Peyer's patch (tissue), 4 donors: Measurements from ENCODE around the gene DCHS1. TPM values are rescaled to one million over a fixed set of nuclear protein-coding genes. Genes with fewer than 3 reads are reported as not detected.
"Not testable (repeated sequence)": the region's sequence is repeated elsewhere in the genome, so short reads cannot be mapped to it uniquely, and the experiment has no call there.

Experiments
- DNase-seq, 3 donors: peaks; one replicate each; pipeline ENCODE4 v3.0.0-alpha.2; 2017 to 2019
- H3K27ac ChIP-seq, 4 donors: fragments of 200-600 bp; sonication (generic); one replicate each; pipeline ENCODE4 v1.5.1; 2016 to 2019
- H3K27me3 ChIP-seq, 2 donors: fragments of 200-600 bp; sonication (generic); one replicate each; pipeline ENCODE4 v1.5.1; 2019
- H3K36me3 ChIP-seq, 3 donors: fragments of 200-600 bp; sonication (generic); one replicate each; pipeline ENCODE4 v1.5.1; 2016 to 2019
- H3K4me1 ChIP-seq, 4 donors: fragments of 200-600 bp; sonication (generic); one replicate each; pipeline ENCODE4 v1.5.1; 2016 to 2019
- H3K4me3 ChIP-seq, 4 donors: fragments of 200-600 bp; sonication (generic); 1 replicate in 3 of 4; 2 replicates in 1 of 4; pipeline ENCODE4 v1.5.1; 2016 to 2019; ENCODE audit warnings: mild to moderate bottlenecking in 1 of 4
- H3K9me3 ChIP-seq, 4 donors: fragments of 200-600 bp; sonication (generic); one replicate each; pipeline ENCODE4 v1.5.1; 2016 to 2019; ENCODE audit warnings: mild to moderate bottlenecking in 1 of 4
- POLR2A ChIP-seq, 2 donors: fragments of 450-650 bp; IDR thresholded peaks; one replicate each; pipeline ENCODE4 v1.5.1; 2017; ENCODE audit warnings: antibody characterized with exemption in 2 of 2, mild to moderate bottlenecking in 2 of 2, moderate library complexity in 2 of 2
- total RNA-seq, 4 donors: library from RNA; depleted of rRNA; stranded (reverse); fragments of >200 nt; gene quantifications; one replicate each; pipeline ENCODE4 v1.1.0, GENCODE V29; 2016
- TF ChIP-seq, protein P1 (sequence below), 6 experiments: fragments of 450-650 bp in 4 of 6; fragments of 200-600 bp in 2 of 6; sonication (generic) in 1 of 6; IDR thresholded peaks; one replicate each; pipeline ENCODE4 v1.5.1; 2017 to 2019; ENCODE audit warnings: antibody characterized with exemption in 6 of 6, mild to moderate bottlenecking in 3 of 6, moderate library complexity in 1 of 6

The DCHS1 gene, protein sequence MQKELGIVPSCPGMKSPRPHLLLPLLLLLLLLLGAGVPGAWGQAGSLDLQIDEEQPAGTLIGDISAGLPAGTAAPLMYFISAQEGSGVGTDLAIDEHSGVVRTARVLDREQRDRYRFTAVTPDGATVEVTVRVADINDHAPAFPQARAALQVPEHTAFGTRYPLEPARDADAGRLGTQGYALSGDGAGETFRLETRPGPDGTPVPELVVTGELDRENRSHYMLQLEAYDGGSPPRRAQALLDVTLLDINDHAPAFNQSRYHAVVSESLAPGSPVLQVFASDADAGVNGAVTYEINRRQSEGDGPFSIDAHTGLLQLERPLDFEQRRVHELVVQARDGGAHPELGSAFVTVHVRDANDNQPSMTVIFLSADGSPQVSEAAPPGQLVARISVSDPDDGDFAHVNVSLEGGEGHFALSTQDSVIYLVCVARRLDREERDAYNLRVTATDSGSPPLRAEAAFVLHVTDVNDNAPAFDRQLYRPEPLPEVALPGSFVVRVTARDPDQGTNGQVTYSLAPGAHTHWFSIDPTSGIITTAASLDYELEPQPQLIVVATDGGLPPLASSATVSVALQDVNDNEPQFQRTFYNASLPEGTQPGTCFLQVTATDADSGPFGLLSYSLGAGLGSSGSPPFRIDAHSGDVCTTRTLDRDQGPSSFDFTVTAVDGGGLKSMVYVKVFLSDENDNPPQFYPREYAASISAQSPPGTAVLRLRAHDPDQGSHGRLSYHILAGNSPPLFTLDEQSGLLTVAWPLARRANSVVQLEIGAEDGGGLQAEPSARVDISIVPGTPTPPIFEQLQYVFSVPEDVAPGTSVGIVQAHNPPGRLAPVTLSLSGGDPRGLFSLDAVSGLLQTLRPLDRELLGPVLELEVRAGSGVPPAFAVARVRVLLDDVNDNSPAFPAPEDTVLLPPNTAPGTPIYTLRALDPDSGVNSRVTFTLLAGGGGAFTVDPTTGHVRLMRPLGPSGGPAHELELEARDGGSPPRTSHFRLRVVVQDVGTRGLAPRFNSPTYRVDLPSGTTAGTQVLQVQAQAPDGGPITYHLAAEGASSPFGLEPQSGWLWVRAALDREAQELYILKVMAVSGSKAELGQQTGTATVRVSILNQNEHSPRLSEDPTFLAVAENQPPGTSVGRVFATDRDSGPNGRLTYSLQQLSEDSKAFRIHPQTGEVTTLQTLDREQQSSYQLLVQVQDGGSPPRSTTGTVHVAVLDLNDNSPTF (N-terminal part only)
- 10 to 100 TPM in 2 of 4 donors, 1 to 10 TPM in 2; 2.8 to 12.4 (median 9.7) TPM for total RNA-seq

DNA sequence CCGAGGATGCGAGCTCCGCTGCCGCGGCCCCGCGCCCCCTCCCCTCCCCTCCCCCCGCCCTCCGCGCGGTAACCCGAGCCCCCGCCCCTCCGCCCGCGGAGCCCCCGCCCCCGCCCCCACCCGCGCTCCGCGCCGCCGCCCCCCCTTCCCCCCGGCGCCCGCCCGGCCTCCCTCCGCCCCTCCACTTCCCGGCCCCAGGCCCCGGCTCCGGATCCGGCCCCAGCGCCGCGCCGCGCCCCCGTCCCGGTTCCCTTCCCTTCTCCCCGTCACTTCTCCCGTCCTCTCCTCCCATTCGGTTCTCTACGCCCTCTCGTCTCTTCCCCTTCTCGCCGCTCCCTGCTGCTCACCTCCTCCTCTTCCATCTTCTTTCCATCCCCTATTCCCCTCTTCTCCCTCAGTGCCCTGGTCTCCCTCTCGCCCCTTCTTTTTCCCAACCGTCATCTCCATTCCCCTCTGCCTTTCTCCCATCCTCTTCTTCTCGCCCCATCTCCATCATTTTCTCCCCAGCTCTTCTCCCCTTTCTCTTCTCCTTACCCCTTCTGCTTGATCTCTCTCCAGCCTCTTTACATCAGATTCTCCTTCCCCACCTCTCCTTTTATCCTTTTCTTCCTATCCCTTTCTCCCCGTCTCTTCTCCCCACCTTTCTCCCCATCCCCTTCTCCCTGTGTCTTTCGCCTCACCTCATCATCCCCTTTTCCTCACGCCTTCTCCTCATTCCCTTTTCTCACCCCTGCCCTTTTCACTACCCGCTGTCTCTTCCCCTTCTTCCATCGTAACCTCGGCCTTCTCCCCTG, at the start of gene DCHS1:
DCHS1 (minus strand) TSS at position 20 of the 794 bp plus-strand sequence. CDS start 14,196 bp downstream, outside the sequence.
- TF ChIP-seq, protein P1, sequence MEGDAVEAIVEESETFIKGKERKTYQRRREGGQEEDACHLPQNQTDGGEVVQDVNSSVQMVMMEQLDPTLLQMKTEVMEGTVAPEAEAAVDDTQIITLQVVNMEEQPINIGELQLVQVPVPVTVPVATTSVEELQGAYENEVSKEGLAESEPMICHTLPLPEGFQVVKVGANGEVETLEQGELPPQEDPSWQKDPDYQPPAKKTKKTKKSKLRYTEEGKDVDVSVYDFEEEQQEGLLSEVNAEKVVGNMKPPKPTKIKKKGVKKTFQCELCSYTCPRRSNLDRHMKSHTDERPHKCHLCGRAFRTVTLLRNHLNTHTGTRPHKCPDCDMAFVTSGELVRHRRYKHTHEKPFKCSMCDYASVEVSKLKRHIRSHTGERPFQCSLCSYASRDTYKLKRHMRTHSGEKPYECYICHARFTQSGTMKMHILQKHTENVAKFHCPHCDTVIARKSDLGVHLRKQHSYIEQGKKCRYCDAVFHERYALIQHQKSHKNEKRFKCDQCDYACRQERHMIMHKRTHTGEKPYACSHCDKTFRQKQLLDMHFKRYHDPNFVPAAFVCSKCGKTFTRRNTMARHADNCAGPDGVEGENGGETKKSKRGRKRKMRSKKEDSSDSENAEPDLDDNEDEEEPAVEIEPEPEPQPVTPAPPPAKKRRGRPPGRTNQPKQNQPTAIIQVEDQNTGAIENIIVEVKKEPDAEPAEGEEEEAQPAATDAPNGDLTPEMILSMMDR (IDR thresholded peaks at IDR 0.05), result no peak
- no peak for TF ChIP-seq POLR2A (IDR thresholded peaks at IDR 0.05)
- Histone ChIP-seq H3K36me3 (no peaks in the 10 kb centered on the region), H3K4me1 (peaks cover 0 to 3% (median 0%) of the 10 kb centered on the region in 4 donors), H3K27ac (peak within 1 kb of the TSS; percentile 50 to 76 (median 70)), H3K27me3 (no peaks in the 10 kb centered on the region), H3K4me3 (peak within 1 kb of the TSS; percentile 29 to 61 (median 51)), H3K9me3 (no peaks in the 10 kb centered on the region)
- no peak for DNase-seq

DNA sequence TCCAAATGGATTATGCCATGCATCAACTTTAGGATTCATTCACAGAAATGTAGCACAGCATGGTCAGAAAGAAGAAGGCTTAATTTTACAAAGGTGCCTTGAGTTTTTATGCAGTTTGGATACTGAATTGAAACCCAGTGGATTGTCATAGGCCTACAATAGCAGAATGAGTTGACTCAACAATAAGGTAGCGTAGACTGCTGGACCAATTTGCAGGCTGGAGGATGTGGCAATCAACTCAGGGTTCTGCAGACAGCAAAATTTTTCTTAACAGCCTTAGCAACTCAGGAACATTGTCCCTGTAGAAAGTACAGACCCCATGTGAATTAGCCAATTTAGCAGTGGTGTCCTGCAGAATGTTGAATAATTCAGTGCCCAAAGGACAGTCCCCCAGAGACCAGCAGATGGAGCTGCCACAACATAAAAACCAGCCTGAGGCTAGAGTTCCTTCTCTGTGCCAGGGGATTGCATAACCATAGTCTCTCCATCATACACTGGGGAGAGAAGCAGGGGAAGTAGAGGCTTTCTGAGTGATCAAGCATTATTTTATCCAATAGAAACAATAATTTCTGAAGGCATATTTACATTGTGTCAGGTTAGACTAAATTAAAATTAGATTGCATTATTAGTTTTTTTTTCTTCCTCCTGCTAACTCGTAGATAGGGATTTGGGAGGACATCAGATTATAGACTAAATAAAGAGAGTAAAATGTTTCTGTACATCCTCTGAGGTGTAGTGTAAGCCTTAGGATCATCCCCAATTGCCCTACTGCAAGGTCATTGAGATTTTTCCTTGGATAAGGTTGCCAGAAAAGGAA, 47.8 kb upstream of the DCHS1 start:
- Histone ChIP-seq H3K4me1 (no peaks in the 10 kb centered on the region), H3K27me3 (no peaks in the 10 kb centered on the region), H3K36me3 (no peaks in the 10 kb centered on the region), H3K4me3 (no peak overlapping the region), H3K9me3 (no peaks in the 10 kb centered on the region), H3K27ac (no peak overlapping the region)
- DNase-seq, result peak in 1 of 3 donors; percentile 59
- no peak for TF ChIP-seq POLR2A (IDR thresholded peaks at IDR 0.05)
- TF ChIP-seq, protein P1 (IDR thresholded peaks at IDR 0.05), result peak in 5 of 6 experiments; percentile 13 to 54 (median 39)

DNA sequence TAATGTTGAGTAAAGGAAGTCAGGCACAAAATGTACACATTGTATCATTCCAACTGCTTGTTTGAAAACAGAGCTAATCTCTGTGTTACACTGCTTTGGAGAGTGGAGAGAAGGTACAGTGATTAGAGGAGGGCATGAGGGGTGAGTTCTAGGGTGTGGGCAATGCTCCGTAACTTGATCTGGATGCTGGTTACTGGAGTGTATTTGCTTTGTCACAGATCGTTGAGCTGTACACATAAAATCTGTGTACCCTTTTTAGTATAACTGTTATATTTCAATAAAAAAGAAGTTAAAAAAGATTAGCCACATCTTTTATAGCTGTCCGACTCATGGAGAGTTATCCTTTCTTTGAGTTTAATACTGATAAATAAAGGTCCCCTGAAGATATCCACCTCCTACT, 46.3 kb upstream of the DCHS1 start:
- not testable (repeated sequence) for H3K27ac ChIP-seq, DNase-seq, H3K4me3 ChIP-seq, H3K36me3 ChIP-seq, H3K27me3 ChIP-seq, H3K4me1 ChIP-seq, H3K9me3 ChIP-seq

DNA sequence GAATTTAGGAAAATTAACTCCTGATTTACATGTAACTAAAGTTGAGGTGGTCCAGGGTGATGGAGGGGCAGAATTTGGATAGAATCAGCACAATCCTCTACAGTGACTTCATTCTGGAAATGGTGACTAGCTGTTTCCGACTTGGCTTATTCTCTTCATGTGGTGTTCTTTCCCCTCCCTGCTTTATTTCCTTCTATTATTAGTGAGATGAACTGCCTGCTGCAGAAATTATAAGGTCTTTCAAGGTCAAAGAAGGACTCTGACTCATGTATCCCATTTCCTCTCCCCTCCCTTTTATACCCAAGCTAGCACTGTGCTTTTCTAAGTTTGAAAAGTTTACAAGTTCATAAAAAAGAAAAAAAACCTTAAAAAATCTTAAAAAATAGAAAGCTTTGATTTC, 39.8 kb upstream of the DCHS1 start:
- Histone ChIP-seq H3K27ac (peak overlapping the region in 2 of 4 donors; percentile 37 to 65), H3K4me1 (no peaks in the 10 kb centered on the region), H3K36me3 (no peaks in the 10 kb centered on the region), H3K9me3 (no peaks in the 10 kb centered on the region), H3K27me3 (no peaks in the 10 kb centered on the region), H3K4me3 (no peak overlapping the region)
- TF ChIP-seq, protein P1 (IDR thresholded peaks at IDR 0.05), result no peak
- TF ChIP-seq POLR2A (IDR thresholded peaks at IDR 0.05), result no peak
- no peak for DNase-seq

DNA sequence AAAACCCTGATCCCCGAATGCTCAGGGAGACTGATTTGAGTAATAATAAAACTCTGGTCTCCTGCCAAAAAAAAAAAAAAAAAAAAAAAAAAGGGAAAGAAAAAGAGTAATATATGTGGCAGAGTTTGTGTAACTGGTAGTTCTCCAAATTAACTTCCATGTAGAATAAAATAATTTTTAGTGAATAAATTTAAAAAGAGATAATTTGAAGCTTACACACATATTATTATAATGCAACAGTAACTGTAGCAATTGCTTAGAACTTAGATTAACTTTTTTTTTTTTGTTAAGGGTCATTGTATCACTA, 38.6 kb upstream of the DCHS1 start:
- Histone ChIP-seq H3K27ac (peak overlapping the region in 1 of 4 donors; percentile 49), H3K36me3 (no peaks in the 10 kb centered on the region), H3K9me3 (no peaks in the 10 kb centered on the region), H3K4me1 (no peaks in the 10 kb centered on the region), H3K27me3 (no peaks in the 10 kb centered on the region), H3K4me3 (no peak overlapping the region)
- TF ChIP-seq, protein P1 (IDR thresholded peaks at IDR 0.05), result no peak
- TF ChIP-seq POLR2A (IDR thresholded peaks at IDR 0.05), result no peak
- DNase-seq, result no peak
